ENCODE data around the gene CCDC88C. TPM values are rescaled to one million over a fixed set of nuclear protein-coding genes. Genes with fewer than 3 reads are reported as not detected.

The CCDC88C gene
- total RNA-seq, 1 experiment from 2014 or later, result 19.7 TPM

DNA sequence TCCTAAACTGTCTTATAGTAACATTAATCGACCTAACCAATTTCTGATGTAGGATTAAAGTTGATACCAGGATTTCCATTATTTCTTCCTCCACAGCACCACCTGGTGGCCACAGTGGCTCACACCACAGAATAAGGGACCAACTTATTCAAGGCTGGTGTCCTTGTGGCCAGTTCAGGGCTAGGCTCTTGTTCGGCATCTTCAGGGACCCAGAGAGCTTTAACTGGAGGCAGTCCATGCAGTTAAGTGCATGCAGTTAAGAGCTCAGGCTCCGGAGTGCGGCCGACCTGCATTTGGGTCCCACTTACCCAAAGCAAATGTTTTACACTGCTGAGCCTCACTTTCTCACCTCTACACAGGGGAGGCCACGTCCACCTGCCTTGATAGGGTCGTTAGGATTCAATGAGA is 131.1 kb downstream of the CCDC88C start:
- no TSS peak for BruUV-seq (replicated peaks)
- TF ChIP-seq, protein P1, sequence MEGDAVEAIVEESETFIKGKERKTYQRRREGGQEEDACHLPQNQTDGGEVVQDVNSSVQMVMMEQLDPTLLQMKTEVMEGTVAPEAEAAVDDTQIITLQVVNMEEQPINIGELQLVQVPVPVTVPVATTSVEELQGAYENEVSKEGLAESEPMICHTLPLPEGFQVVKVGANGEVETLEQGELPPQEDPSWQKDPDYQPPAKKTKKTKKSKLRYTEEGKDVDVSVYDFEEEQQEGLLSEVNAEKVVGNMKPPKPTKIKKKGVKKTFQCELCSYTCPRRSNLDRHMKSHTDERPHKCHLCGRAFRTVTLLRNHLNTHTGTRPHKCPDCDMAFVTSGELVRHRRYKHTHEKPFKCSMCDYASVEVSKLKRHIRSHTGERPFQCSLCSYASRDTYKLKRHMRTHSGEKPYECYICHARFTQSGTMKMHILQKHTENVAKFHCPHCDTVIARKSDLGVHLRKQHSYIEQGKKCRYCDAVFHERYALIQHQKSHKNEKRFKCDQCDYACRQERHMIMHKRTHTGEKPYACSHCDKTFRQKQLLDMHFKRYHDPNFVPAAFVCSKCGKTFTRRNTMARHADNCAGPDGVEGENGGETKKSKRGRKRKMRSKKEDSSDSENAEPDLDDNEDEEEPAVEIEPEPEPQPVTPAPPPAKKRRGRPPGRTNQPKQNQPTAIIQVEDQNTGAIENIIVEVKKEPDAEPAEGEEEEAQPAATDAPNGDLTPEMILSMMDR (conservative IDR thresholded peaks at IDR 0.05; ENCODE audit: low read depth, low read length), result peak; percentile 93
- TF ChIP-seq EZH2phosphoT487 (IDR thresholded peaks at IDR 0.05; ENCODE audit: borderline replicate concordance, low read length), result no peak
- ATAC-seq (peak; percentile 64), DNase-seq (peak; percentile 86)
- Histone ChIP-seq H3K9me2 (replicated peaks; ENCODE audit: low read length) (no peaks in the 10 kb centered on the region), H3K4me1 (ENCODE audit: insufficient read depth, low read length) (peaks cover 28% of the 10 kb centered on the region), H3K4me3 (ENCODE audit: low read length) (no peak overlapping the region), H3K4me2 (ENCODE audit: low read length) (no peak overlapping the region), H3K9ac (ENCODE audit: low read length) (no peak overlapping the region), H3K79me2 (ENCODE audit: low read length) (no peaks in the 10 kb centered on the region), H3K27ac (ENCODE audit: low read length) (no peak overlapping the region), H3K9me3 (ENCODE audit: low read length) (no peaks in the 10 kb centered on the region), H4K20me1 (ENCODE audit: low read length) (no peaks in the 10 kb centered on the region), H2AFZ (ENCODE audit: low read length) (no peak overlapping the region), H3K27me3 (ENCODE audit: low read length) (no peaks in the 10 kb centered on the region), H3F3A (ENCODE audit: low read length, unreplicated experiment) (no peaks in the 10 kb centered on the region), H3K36me3 (ENCODE audit: low read depth, low read length) (peaks cover 2% of the 10 kb centered on the region; the same call in 1 of the 2 replicates)
- POLR2A ChIA-PET (ENCODE audit: unreplicated experiment), result no interaction called here
- intact Hi-C loops (cut with micrococcal nuclease), result loop anchor here (1.0 to 10.0 kb wide), 6 partner anchors 14 to 383 kb away; partner anchors contain the start of gene RPS6KA5
- CTCF ChIA-PET, result interaction anchor here (0.6 to 1.1 kb wide), 2 partner anchors 13 to 109 kb away, joined by 3 to 13 read pairs; no protein-coding TSS in a partner anchor

DNA sequence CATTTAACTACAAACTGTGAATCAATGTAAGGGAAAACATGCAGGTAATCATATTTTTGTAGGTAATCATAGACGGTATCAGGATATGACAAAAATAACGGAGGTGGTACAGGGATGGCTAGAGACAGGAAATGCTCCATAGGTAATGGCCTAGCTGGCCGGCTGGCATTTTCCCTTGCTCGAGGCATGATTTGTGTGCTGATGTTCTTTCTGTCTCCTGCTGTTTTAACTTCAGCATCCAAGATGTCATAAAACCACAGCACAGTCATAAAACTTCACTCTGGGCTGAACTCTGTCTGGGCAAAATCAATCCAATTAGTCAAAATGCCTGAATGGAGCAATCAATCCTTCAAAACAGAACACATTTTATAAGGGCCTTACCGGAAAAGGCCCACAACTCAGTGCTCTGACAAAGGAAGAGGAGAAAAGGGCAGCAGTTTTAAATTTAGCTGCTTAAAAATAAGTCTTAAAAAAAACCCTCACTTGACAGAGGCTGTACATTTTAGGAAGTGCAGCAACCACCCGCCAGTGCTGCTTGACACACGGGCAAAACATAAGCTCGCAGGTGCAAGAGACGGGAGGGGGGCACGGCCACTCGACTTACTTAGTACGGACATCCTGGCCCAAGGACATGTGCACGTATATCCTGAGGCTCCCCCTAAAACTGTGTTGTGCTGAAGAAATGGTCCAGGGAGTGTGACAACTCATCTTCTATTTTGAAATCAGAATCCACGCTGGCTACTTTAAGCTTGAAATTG is 132.7 kb downstream of the CCDC88C start:
- no peak overlapping the region for H3K4me2 ChIP-seq (ENCODE audit: low read length)
- ATAC-seq (no peak), DNase-seq (no peak)
- H4K20me1 ChIP-seq (ENCODE audit: low read length), result no peaks in the 10 kb centered on the region
- intact Hi-C loops (cut with micrococcal nuclease), result loop anchor here (10.0 kb wide), 1 partner anchor 60 kb away; no protein-coding TSS in a partner anchor
- H3K27me3 ChIP-seq (ENCODE audit: low read length), result no peaks in the 10 kb centered on the region
- TF ChIP-seq EZH2phosphoT487 (IDR thresholded peaks at IDR 0.05; ENCODE audit: borderline replicate concordance, low read length), result no peak
- no peak for TF ChIP-seq EZH2 (IDR thresholded peaks at IDR 0.05; ENCODE audit: low read length, unreplicated experiment)
- TF ChIP-seq, protein P1 (conservative IDR thresholded peaks at IDR 0.05; ENCODE audit: low read depth, low read length), result no peak
- no peaks in the 10 kb centered on the region for H3K79me2 ChIP-seq (ENCODE audit: low read length)
- no peak overlapping the region for H2AFZ ChIP-seq (ENCODE audit: low read length)
- POLR2A ChIA-PET (ENCODE audit: unreplicated experiment), result no interaction called here
- no peaks in the 10 kb centered on the region for H3K9me2 ChIP-seq (replicated peaks; ENCODE audit: low read length)
- no peaks in the 10 kb centered on the region for H3K9me3 ChIP-seq (ENCODE audit: low read length)
- no peak overlapping the region for H3K27ac ChIP-seq (ENCODE audit: low read length)
- peaks cover 37% of the 10 kb centered on the region for H3K4me1 ChIP-seq (ENCODE audit: insufficient read depth, low read length)
- no peak overlapping the region for H3K4me3 ChIP-seq (ENCODE audit: low read length)
- CTCF ChIA-PET, result interaction anchor here (1.6 kb wide), 1 partner anchor 107 kb away, joined by 9 read pairs; no protein-coding TSS in a partner anchor
- H3F3A ChIP-seq (ENCODE audit: low read length, unreplicated experiment), result no peaks in the 10 kb centered on the region
- H3K9ac ChIP-seq (ENCODE audit: low read length), result no peak overlapping the region
- peaks cover 2% of the 10 kb centered on the region for H3K36me3 ChIP-seq (ENCODE audit: low read depth, low read length)
- no TSS peak for BruUV-seq (replicated peaks)

Measured in PC-3 (cell line).